ENCODE results near the gene RBPMS2. TPM values are rescaled to one million over a fixed set of nuclear protein-coding genes. Genes with fewer than 3 reads are reported as not detected.
A peak's percentile ranks its signal among the peaks of the same experiment; 100 is the strongest.

Gene RBPMS2
- total RNA-seq, 1 donor from 2014 or later: 19.7 TPM

DNA sequence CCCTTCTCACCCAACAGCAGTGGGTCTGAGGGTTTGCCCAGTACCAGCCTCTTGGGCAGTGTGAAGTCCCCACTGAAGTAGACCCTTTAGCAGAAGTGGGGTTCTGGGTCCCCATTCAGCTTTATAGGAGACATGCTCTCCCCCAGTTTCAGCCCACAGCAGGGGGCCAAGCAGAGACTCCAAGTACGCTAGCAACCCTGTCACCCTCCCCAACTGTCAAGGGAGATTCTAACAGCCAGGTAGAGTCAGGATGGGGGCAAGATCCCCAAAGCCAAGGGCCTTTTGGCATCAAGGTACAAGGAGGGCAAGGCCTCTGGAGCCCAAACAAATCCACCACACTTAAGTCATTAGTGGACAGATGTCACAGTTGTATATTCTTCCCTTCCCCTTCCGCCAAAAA is 1.8 kb downstream of the RBPMS2 start:
- no peak for DNase-seq (ENCODE audit: extremely low spot score, unreplicated experiment)
- TF ChIP-seq, protein P1, sequence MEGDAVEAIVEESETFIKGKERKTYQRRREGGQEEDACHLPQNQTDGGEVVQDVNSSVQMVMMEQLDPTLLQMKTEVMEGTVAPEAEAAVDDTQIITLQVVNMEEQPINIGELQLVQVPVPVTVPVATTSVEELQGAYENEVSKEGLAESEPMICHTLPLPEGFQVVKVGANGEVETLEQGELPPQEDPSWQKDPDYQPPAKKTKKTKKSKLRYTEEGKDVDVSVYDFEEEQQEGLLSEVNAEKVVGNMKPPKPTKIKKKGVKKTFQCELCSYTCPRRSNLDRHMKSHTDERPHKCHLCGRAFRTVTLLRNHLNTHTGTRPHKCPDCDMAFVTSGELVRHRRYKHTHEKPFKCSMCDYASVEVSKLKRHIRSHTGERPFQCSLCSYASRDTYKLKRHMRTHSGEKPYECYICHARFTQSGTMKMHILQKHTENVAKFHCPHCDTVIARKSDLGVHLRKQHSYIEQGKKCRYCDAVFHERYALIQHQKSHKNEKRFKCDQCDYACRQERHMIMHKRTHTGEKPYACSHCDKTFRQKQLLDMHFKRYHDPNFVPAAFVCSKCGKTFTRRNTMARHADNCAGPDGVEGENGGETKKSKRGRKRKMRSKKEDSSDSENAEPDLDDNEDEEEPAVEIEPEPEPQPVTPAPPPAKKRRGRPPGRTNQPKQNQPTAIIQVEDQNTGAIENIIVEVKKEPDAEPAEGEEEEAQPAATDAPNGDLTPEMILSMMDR (conservative IDR thresholded peaks at IDR 0.05): no peak
- H3K36me3 Mint-ChIP-seq: no peaks in the 10 kb centered on the region
- peaks cover 22% of the 10 kb centered on the region for H3K4me1 Mint-ChIP-seq (ENCODE audit: unreplicated experiment)
- H3K27me3 Mint-ChIP-seq: peaks cover 17% of the 10 kb centered on the region
- no peaks in the 10 kb centered on the region for H3K9me3 Mint-ChIP-seq
- no peak overlapping the region for H3K27ac Mint-ChIP-seq
- peak overlapping the region; percentile 90 for H3K4me3 Mint-ChIP-seq

DNA sequence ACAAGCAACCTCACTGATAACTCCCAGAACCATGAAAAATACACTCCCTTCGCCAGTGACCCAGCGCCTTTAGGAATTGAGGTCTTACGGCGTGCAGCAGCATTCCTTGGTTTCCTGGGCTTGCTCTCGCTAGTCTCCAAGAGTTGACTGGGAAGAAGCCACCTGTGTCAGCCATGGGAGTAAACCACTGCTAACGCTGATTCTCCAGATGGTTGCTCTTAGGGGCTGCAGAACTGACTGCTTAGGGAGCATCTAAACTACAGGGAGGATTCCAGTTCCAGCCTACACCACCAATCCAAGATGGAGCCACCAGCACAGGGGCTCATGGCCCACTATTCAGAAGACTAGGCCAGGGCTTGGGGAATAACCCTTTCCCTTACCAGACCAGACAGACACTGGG is 2.4 kb downstream of the RBPMS2 start:
- Mint-ChIP-seq H3K36me3 (peaks cover 1% of the 10 kb centered on the region), H3K4me1 (ENCODE audit: unreplicated experiment) (peaks cover 22% of the 10 kb centered on the region), H3K9me3 (no peaks in the 10 kb centered on the region), H3K27me3 (peaks cover 17% of the 10 kb centered on the region), H3K4me3 (peak overlapping the region; percentile 90), H3K27ac (no peak overlapping the region)
- DNase-seq (ENCODE audit: extremely low spot score, unreplicated experiment): no peak
- TF ChIP-seq, protein P1 (conservative IDR thresholded peaks at IDR 0.05): no peak

DNA sequence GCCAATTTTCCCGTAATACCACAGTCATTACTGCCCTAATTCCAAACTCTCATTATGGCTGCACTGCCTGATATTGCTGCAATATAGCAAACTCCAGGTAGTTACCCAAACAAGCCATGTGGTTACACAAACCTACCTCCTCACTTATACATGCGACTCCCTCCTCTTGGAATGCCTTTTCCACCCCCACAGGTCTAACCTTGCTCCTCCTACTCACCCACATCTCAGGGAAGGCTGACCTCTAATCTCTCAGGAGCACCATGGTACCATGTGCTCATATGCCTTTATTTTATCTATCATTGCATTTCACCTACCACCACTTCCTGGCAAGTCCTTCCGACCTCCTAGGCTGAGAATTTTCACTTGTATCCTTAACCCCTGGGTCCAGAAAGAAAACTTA is 2.9 kb downstream of the RBPMS2 start:
- Mint-ChIP-seq H3K4me3 (peak overlapping the region; percentile 3), H3K4me1 (ENCODE audit: unreplicated experiment) (peaks cover 21% of the 10 kb centered on the region), H3K9me3 (no peaks in the 10 kb centered on the region), H3K27ac (no peak overlapping the region), H3K27me3 (peaks cover 17% of the 10 kb centered on the region), H3K36me3 (peaks cover 4% of the 10 kb centered on the region)
- TF ChIP-seq, protein P1 (conservative IDR thresholded peaks at IDR 0.05): no peak
- DNase-seq (ENCODE audit: extremely low spot score, unreplicated experiment): no peak

DNA sequence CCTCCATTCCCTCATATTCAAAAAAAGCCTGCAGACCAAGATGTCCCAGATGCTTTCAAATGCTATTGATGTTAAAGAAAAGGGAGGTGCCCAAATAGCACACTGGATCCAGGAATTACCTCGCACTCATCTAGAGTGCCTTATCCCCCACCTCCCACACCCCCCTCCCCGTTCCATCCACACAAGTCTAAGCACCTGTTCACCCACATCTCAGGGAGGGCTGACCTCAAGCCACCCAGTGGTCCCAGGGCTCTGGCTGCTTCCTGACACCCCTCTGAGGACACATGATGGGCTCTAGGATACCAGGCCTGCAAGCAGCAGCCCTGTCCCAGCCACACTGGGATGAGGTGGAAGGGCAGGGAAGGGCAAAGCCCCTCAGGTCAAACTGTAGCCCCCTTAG is 4.8 kb downstream of the RBPMS2 start:
- TF ChIP-seq, protein P1 (conservative IDR thresholded peaks at IDR 0.05): no peak
- H3K4me1 Mint-ChIP-seq (ENCODE audit: unreplicated experiment): peaks cover 12% of the 10 kb centered on the region
- H3K36me3 Mint-ChIP-seq: peaks cover 4% of the 10 kb centered on the region
- no peaks in the 10 kb centered on the region for H3K9me3 Mint-ChIP-seq
- no peak overlapping the region for H3K4me3 Mint-ChIP-seq
- DNase-seq (ENCODE audit: extremely low spot score, unreplicated experiment): no peak
- H3K27ac Mint-ChIP-seq: no peak overlapping the region
- H3K27me3 Mint-ChIP-seq: peaks cover 6% of the 10 kb centered on the region

DNA sequence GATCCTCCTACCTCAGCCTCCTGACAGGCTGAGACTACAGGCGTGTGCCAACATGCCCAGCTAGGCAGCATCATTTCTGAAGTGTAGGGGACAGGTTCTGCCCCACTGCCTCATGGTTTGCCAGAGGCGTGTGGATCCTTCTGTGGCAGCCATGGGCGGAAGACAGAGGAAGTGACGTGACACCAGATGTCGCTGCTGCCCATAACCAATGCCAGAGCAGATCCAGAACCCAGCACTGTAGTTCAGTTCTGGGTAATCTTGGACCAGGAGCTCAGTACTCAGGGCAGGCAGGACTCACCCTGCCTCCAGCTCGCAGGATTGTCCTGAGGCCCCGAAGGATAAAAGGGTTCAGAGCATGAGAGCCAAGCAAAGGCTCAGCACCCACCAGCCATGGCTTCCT is 8.2 kb downstream of the RBPMS2 start:
- Mint-ChIP-seq H3K36me3 (peaks cover 4% of the 10 kb centered on the region), H3K9me3 (no peaks in the 10 kb centered on the region), H3K27me3 (no peaks in the 10 kb centered on the region), H3K4me1 (ENCODE audit: unreplicated experiment) (peaks cover 2% of the 10 kb centered on the region), H3K27ac (no peak overlapping the region), H3K4me3 (no peak overlapping the region)
- TF ChIP-seq, protein P1 (conservative IDR thresholded peaks at IDR 0.05): no peak
- no peak for DNase-seq (ENCODE audit: extremely low spot score, unreplicated experiment)

DNA sequence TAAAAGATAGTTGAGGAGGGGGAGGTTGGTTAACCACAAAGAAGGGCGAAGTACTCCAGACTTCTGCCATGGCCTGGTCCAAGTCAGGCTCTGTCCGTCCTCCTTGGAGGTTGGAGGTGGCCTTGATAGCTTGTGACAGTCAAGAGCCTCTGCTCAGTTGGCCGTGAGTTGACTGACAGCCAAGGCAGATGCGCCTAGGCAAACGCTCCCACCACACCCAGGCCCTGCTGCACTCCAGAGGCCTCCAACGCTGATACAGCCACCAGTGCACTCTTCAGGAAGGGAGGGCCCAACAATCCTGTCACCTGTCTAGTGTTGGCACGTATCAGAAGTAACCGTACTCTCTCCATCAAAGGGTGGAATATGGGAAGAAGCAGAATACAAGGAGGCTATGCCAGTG is 9.3 kb downstream of the RBPMS2 start:
- TF ChIP-seq, protein P1 (conservative IDR thresholded peaks at IDR 0.05): no peak
- Mint-ChIP-seq H3K4me3 (no peak overlapping the region), H3K4me1 (ENCODE audit: unreplicated experiment) (no peaks in the 10 kb centered on the region), H3K27me3 (no peaks in the 10 kb centered on the region), H3K9me3 (no peaks in the 10 kb centered on the region), H3K27ac (no peak overlapping the region), H3K36me3 (peaks cover 4% of the 10 kb centered on the region)
- no peak for DNase-seq (ENCODE audit: extremely low spot score, unreplicated experiment)

Measured in type B pancreatic cell (in vitro differentiated cells).